ENCODE data around the gene TFF1. TPM values are rescaled to one million over a fixed set of nuclear protein-coding genes. Genes with fewer than 3 reads are reported as not detected.
A peak's percentile ranks its signal among the peaks of the same experiment; 100 is the strongest.

TFF1 gene
- total and polyA plus RNA-seq, 2 donors = 2.4 TPM; not detected in 1

DNA sequence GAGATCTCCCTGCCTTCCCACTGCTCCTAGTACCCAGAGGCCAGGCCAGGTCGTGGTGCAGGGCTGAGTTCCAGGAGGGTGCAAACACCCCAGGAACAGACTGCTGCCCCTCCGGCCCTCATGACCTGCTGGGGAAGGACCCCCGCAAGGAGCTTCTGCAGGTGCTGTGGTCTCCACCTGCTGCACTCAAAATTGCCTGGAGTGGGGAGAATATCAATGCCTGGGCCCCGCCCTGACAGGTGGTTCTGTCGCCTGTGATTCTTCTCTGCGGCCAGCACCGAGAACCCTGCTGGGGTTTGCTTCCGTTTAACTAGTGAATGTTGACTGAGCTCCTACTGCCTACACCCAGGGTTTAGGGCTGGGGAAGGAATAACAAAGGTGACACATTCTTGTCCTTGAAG, 49.0 kb downstream of the TFF1 start:
- no peak for DNase-seq (ENCODE audit: low read depth in 6 of 9, low spot score in 9 of 9)
- H3K4me3 ChIP-seq (ENCODE audit: low read length in 2 of 2) = no peak overlapping the region
- no peaks in the 10 kb centered on the region for H3K36me3 ChIP-seq (ENCODE audit: control insufficient read depth in 2 of 2, insufficient read depth in 2 of 2, low read length in 1 of 2)
- no peak overlapping the region for H3K27ac ChIP-seq (ENCODE audit: low read depth in 1 of 2, low read length in 1 of 2)
- 97% methylated on average over 8 of the region's 8 CpGs for WGBS
- peaks cover 0 to 4% of the 10 kb centered on the region in 2 donors for H3K9me3 ChIP-seq (ENCODE audit: control insufficient read depth in 2 of 2, insufficient read depth in 1 of 2, low read length in 1 of 2)
- H3K4me1 ChIP-seq (ENCODE audit: control insufficient read depth in 2 of 2, insufficient read depth in 2 of 2, low read length in 2 of 2) = peaks cover 7 to 30% of the 10 kb centered on the region in 2 donors
- no peaks in the 10 kb centered on the region for H3K27me3 ChIP-seq (ENCODE audit: control insufficient read depth in 2 of 2, insufficient read depth in 1 of 2, low read length in 1 of 2)

GRCh38 chr21:42316891-42317290, 49.4 kb downstream of the TFF1 start:
- H3K4me1 ChIP-seq (ENCODE audit: control insufficient read depth in 2 of 2, insufficient read depth in 2 of 2, low read length in 2 of 2) = peaks cover 7 to 30% of the 10 kb centered on the region in 2 donors
- peaks cover 0 to 4% of the 10 kb centered on the region in 2 donors for H3K9me3 ChIP-seq (ENCODE audit: control insufficient read depth in 2 of 2, insufficient read depth in 1 of 2, low read length in 1 of 2)
- H3K36me3 ChIP-seq (ENCODE audit: control insufficient read depth in 2 of 2, insufficient read depth in 2 of 2, low read length in 1 of 2) = no peaks in the 10 kb centered on the region
- DNase-seq (ENCODE audit: low read depth in 6 of 9, low spot score in 9 of 9) = no peak
- no peaks in the 10 kb centered on the region for H3K27me3 ChIP-seq (ENCODE audit: control insufficient read depth in 2 of 2, insufficient read depth in 1 of 2, low read length in 1 of 2)
- H3K27ac ChIP-seq (ENCODE audit: low read depth in 1 of 2, low read length in 1 of 2) = no peak overlapping the region
- H3K4me3 ChIP-seq (ENCODE audit: low read length in 2 of 2) = no peak overlapping the region
- WGBS = 96% methylated on average over 16 of the region's 16 CpGs

DNA sequence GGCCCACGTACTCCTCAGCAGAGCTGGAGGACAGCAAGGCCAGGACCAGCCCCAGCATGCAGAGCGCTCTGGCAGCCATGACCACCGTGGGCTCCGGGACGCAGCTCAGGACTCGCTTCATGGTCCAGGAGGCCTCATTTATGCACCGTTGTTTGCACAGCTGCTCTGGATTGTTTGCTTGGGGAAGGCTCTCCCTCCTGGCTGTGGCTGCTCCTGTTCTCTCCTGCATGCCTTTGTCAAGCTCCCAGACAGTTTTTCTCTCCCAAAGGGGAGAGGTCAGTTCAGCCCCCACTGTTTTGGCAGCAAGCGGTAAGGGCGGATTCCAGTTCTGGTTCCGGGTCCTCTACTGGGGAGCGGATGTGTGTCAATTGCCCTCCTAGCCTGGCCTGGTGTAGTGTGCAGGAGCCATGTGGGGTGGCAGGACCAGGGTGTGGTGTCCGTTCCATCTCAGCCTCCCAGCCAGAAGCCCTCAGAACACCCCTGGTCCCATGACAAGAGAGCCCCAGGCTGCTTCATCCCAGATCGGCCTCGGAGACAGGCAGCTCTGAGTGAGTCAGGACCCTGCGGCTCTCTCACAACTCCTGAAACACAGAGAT, 50.9 kb downstream of the TFF1 start, which contains the start of gene TFF3:
Gene TFF3, minus strand, starts transcription at position 114 of the 596 bp plus-strand sequence. Its CDS starts 35 bp downstream, at position 79.
- Histone ChIP-seq H3K27me3 (ENCODE audit: control insufficient read depth in 2 of 2, insufficient read depth in 1 of 2, low read length in 1 of 2) (no peaks in the 10 kb centered on the region), H3K4me1 (ENCODE audit: control insufficient read depth in 2 of 2, insufficient read depth in 2 of 2, low read length in 2 of 2) (peaks cover 7 to 30% of the 10 kb centered on the region in 2 donors), H3K36me3 (ENCODE audit: control insufficient read depth in 2 of 2, insufficient read depth in 2 of 2, low read length in 1 of 2) (no peaks in the 10 kb centered on the region), H3K9me3 (ENCODE audit: control insufficient read depth in 2 of 2, insufficient read depth in 1 of 2, low read length in 1 of 2) (peaks cover 0 to 4% of the 10 kb centered on the region in 2 donors), H3K27ac (ENCODE audit: low read depth in 1 of 2, low read length in 1 of 2) (no peak within 1 kb of the TSS), H3K4me3 (ENCODE audit: low read length in 2 of 2) (no peak within 1 kb of the TSS)
- WGBS = 95% methylated on average over 15 of the region's 15 CpGs
- DNase-seq (ENCODE audit: low read depth in 6 of 9, low spot score in 9 of 9) = no peak

- Histone ChIP-seq H3K27me3 (ENCODE audit: control insufficient read depth in 2 of 2, insufficient read depth in 1 of 2, low read length in 1 of 2) (no peaks in the 10 kb centered on the region), H3K4me3 (ENCODE audit: low read length in 2 of 2) (no peak overlapping the region), H3K9me3 (ENCODE audit: control insufficient read depth in 2 of 2, insufficient read depth in 1 of 2, low read length in 1 of 2) (peaks cover 0 to 4% of the 10 kb centered on the region in 2 donors), H3K36me3 (ENCODE audit: control insufficient read depth in 2 of 2, insufficient read depth in 2 of 2, low read length in 1 of 2) (no peaks in the 10 kb centered on the region), H3K4me1 (ENCODE audit: control insufficient read depth in 2 of 2, insufficient read depth in 2 of 2, low read length in 2 of 2) (peaks cover 5 to 32% of the 10 kb centered on the region in 2 donors), H3K27ac (ENCODE audit: low read depth in 1 of 2, low read length in 1 of 2) (no peak overlapping the region)
- 96% methylated on average over 6 of the region's 6 CpGs for WGBS
- no peak for DNase-seq (ENCODE audit: low read depth in 6 of 9, low spot score in 9 of 9)
Observed at GRCh38 chr21:42314616-42315295, 51.6 kb downstream of the TFF1 start.

DNA sequence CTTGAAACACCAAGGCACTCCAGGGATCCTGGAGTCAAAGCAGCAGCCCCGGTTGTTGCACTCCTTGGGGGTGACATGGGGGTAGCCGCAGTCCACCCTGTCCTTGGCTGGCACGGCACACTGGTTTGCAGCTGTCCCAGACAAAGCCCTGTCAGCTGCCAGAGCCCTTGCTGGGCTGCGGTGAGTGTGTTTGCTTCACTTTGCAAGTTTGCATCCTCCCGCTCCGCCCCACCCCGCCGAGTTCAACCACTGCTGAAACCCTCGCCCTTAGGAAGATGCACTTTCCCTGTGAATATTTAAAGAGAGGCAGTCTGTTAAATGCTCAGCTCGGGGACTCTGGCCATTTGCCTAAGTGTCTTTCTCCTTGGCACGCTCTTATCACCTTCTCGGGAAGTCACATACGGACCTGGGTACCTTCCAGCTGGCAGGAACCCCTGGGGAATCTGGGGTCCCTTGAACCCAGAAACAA, 52.8 kb downstream of the TFF1 start:
- WGBS = 85% methylated on average over 13 of the region's 13 CpGs
- Histone ChIP-seq H3K27ac (ENCODE audit: low read depth in 1 of 2, low read length in 1 of 2) (no peak overlapping the region), H3K4me1 (ENCODE audit: control insufficient read depth in 2 of 2, insufficient read depth in 2 of 2, low read length in 2 of 2) (peaks cover 0 to 34% of the 10 kb centered on the region in 2 donors), H3K27me3 (ENCODE audit: control insufficient read depth in 2 of 2, insufficient read depth in 1 of 2, low read length in 1 of 2) (no peaks in the 10 kb centered on the region), H3K9me3 (ENCODE audit: control insufficient read depth in 2 of 2, insufficient read depth in 1 of 2, low read length in 1 of 2) (peaks cover 0 to 4% of the 10 kb centered on the region in 2 donors), H3K4me3 (ENCODE audit: low read length in 2 of 2) (no peak overlapping the region), H3K36me3 (ENCODE audit: control insufficient read depth in 2 of 2, insufficient read depth in 2 of 2, low read length in 1 of 2) (no peaks in the 10 kb centered on the region)
- DNase-seq (ENCODE audit: low read depth in 6 of 9, low spot score in 9 of 9) = peak in 1 of 9 donors; percentile 53

GRCh38 chr21:42312626-42313104, 53.7 kb downstream of the TFF1 start:
- 91% methylated on average over 16 of the region's 16 CpGs for WGBS
- DNase-seq (ENCODE audit: low read depth in 6 of 9, low spot score in 9 of 9) = no peak
- H3K36me3 ChIP-seq (ENCODE audit: control insufficient read depth in 2 of 2, insufficient read depth in 2 of 2, low read length in 1 of 2) = no peaks in the 10 kb centered on the region
- no peak overlapping the region for H3K27ac ChIP-seq (ENCODE audit: low read depth in 1 of 2, low read length in 1 of 2)
- peaks cover 0 to 4% of the 10 kb centered on the region in 2 donors for H3K9me3 ChIP-seq (ENCODE audit: control insufficient read depth in 2 of 2, insufficient read depth in 1 of 2, low read length in 1 of 2)
- H3K4me1 ChIP-seq (ENCODE audit: control insufficient read depth in 2 of 2, insufficient read depth in 2 of 2, low read length in 2 of 2) = peaks cover 0 to 43% of the 10 kb centered on the region in 2 donors
- no peak overlapping the region for H3K4me3 ChIP-seq (ENCODE audit: low read length in 2 of 2)
- H3K27me3 ChIP-seq (ENCODE audit: control insufficient read depth in 2 of 2, insufficient read depth in 1 of 2, low read length in 1 of 2) = no peaks in the 10 kb centered on the region

Other genes with a start within 250 kb of the TFF1 start
- gene ABCG1, start 147.4 kb downstream of the TFF1 start, total RNA-seq = 20.5 TPM
- gene ABCG1, start 147.4 kb downstream of the TFF1 start, polyA plus RNA-seq = 28.8 TPM
- gene TFF3, start 51.1 kb downstream of the TFF1 start, total RNA-seq = 5.1 TPM
- 13.6 TPM for gene TFF3, start 51.1 kb downstream of the TFF1 start, polyA plus RNA-seq
- gene TFF2, start 15.5 kb downstream of the TFF1 start, total RNA-seq = not detected
- gene TFF2, start 15.5 kb downstream of the TFF1 start, polyA plus RNA-seq = 0.41 TPM
- gene TMPRSS3, start 29.5 kb upstream of the TFF1 start, total RNA-seq = 0.42 TPM
- gene TMPRSS3, start 29.5 kb upstream of the TFF1 start, polyA plus RNA-seq = 1.1 TPM
- 26.7 TPM for gene UBASH3A, start 37.4 kb upstream of the TFF1 start, total RNA-seq
- 14.9 TPM for gene UBASH3A, start 37.4 kb upstream of the TFF1 start, polyA plus RNA-seq
- 0.38 TPM for gene RSPH1, start 129.7 kb upstream of the TFF1 start, total RNA-seq
- gene RSPH1, start 129.7 kb upstream of the TFF1 start, polyA plus RNA-seq = 2.4 TPM
- 9.0 TPM for gene SLC37A1, start 147.3 kb upstream of the TFF1 start, total RNA-seq
- gene SLC37A1, start 147.3 kb upstream of the TFF1 start, polyA plus RNA-seq = 9.2 TPM